ENCODE measurements around the gene TSHZ2.

The TSHZ2 gene

DNA sequence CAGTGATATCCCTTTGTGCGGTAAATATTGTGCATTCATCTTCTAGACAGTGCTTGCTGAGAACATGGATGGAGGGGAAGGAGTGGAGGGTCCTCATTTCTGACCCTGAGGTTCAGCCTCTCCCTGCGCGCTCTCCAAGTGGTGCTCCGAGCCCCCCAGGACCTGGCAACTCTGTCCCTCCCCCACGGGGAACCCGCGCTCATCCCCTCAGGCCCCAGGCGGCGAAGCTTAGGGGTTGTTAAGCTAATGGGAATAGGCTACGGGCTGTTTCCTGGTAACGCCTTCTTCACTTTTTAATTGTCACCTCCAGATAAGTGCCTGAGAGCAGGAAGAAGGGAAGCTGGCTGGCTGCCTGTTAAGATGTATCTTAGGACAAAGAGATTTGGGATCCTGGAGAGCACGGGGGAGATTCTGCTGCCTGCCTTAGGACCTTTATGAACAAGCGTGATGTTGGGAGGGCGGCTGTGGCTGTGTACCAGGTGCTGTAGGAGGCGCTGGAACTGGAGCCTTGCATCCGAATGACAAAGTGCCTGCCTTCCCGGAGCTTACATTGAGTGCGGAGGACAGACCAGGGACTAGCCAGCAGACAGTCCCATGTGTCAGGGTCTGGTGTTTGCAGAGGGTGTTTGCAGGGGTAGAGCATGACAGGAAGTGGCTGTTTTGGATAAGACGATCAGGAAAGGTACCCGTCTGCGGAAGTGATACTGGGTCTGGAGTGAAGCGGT, 11.7 kb downstream of the TSHZ2 start:
- DNase-seq (ENCODE audit: low read depth, low spot score): no peak
- no peak for TF ChIP-seq CTCF (IDR thresholded peaks at IDR 0.05; ENCODE audit: insufficient read depth, low read length, missing control alignments)
- no peak overlapping the region for H3K4me3 ChIP-seq (ENCODE audit: low read depth, low read length)
- ChIA-PET CTCF (no interaction called here), POLR2A (no interaction called here)

DNA sequence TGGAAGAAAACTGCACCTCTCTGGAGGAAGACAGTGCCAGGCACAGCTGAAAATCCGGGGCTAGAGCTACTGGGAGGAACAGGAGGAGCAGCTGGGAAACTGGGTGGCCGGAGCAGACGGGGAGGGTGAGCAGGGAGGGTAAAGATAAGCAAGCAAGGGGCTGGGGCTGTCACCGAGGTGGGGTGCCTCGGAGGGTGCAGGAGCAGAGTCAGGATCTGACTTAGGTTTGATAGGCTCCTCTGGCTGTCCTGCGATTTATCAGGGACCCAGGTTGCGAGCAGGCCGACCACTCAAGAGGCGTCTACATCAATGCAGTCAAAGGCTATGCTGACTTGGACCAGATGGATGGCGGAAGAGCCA, 12.3 kb downstream of the TSHZ2 start:
- DNase-seq (ENCODE audit: low read depth, low spot score): no peak
- TF ChIP-seq CTCF (IDR thresholded peaks at IDR 0.05; ENCODE audit: insufficient read depth, low read length, missing control alignments): no peak
- POLR2A ChIA-PET: no interaction called here
- no peak overlapping the region for H3K4me3 ChIP-seq (ENCODE audit: low read depth, low read length)
- CTCF ChIA-PET: no interaction called here

GRCh38 chr20:52985687-52986086, 13.5 kb downstream of the TSHZ2 start:
- CTCF ChIA-PET: no interaction called here

GRCh38 chr20:52987295-52987694, 15.1 kb downstream of the TSHZ2 start:
- no peak overlapping the region for H3K4me3 ChIP-seq (ENCODE audit: low read depth, low read length)
- CTCF ChIA-PET: no interaction called here
- POLR2A ChIA-PET: no interaction called here
- DNase-seq (ENCODE audit: low read depth, low spot score): no peak
- no peak for TF ChIP-seq CTCF (IDR thresholded peaks at IDR 0.05; ENCODE audit: insufficient read depth, low read length, missing control alignments)

More at GRCh38 chr20:52985687-52986086, 13.5 kb downstream of the TSHZ2 start:
- POLR2A ChIA-PET: no interaction called here
- H3K4me3 ChIP-seq (ENCODE audit: low read depth, low read length): no peak overlapping the region
- no peak for DNase-seq (ENCODE audit: low read depth, low spot score)
- TF ChIP-seq CTCF (IDR thresholded peaks at IDR 0.05; ENCODE audit: insufficient read depth, low read length, missing control alignments): no peak

GRCh38 chr20:52991830-52992229, 19.7 kb downstream of the TSHZ2 start:
- no peak overlapping the region for H3K4me3 ChIP-seq (ENCODE audit: low read depth, low read length)
- ChIA-PET CTCF (no interaction called here), POLR2A (no interaction called here)
- no peak for DNase-seq (ENCODE audit: low read depth, low spot score)
- no peak for TF ChIP-seq CTCF (IDR thresholded peaks at IDR 0.05; ENCODE audit: insufficient read depth, low read length, missing control alignments)

- H3K4me3 ChIP-seq (ENCODE audit: low read depth, low read length): no peak overlapping the region
- no peak for TF ChIP-seq CTCF (IDR thresholded peaks at IDR 0.05; ENCODE audit: insufficient read depth, low read length, missing control alignments)
- ChIA-PET POLR2A (no interaction called here), CTCF (no interaction called here)
- no peak for DNase-seq (ENCODE audit: low read depth, low spot score)
Observed at GRCh38 chr20:52992632-52993031, 20.5 kb downstream of the TSHZ2 start.

Measured in AG04449 (cell line).